ENCODE measurements around the gene PLCG1. TPM values are rescaled to one million over a fixed set of nuclear protein-coding genes. Genes with fewer than 3 reads are reported as not detected.

Gene PLCG1
- polyA plus RNA-seq, 1 donor (not counting 4 experiments of a cell fraction or from before 2014, with no cell fraction given), result 41.5 TPM

- peaks cover 27 to 54% of the 10 kb centered on the region in 2 experiments for H3K36me3 ChIP-seq (ENCODE audit: control insufficient read depth in 2 of 2, extremely low read depth in 1 of 2, insufficient read depth in 2 of 2, low read length in 2 of 2)
- no peaks in the 10 kb centered on the region for H3K4me1 ChIP-seq (ENCODE audit: control insufficient read depth, extremely low read depth, insufficient read depth, low read length)
- DNase-seq (ENCODE audit: low read depth, low spot score), result no peak
- dilution Hi-C loops (cut with MboI; ENCODE audit: extremely low pct_ligation_motif_present, low sequenced_read_pairs), result no loop called here
- no peaks in the 10 kb centered on the region for H3K9me3 ChIP-seq (ENCODE audit: control insufficient read depth, low read depth, low read length)
- FAIRE-seq, result no peak
- no peak overlapping the region for H2AFZ ChIP-seq (ENCODE audit: control insufficient read depth, low read length)
- H4K20me1 ChIP-seq (ENCODE audit: control insufficient read depth, extremely low read depth, insufficient read depth, low read length), result peaks cover 2% of the 10 kb centered on the region
- H3K27ac ChIP-seq (ENCODE audit: control insufficient read depth, insufficient read depth, low read length), result no peak overlapping the region
- H3K27me3 ChIP-seq (ENCODE audit: control insufficient read depth, extremely low read depth, insufficient read depth, low read length), result no peaks in the 10 kb centered on the region
- no peak overlapping the region for H3K4me2 ChIP-seq (ENCODE audit: control insufficient read depth, extremely low read depth, insufficient read depth, low read depth, low read length)
- TF ChIP-seq CTCF (optimal IDR thresholded peaks at IDR 0.05 in 1 of 3, IDR thresholded peaks at IDR 0.05 in 1 of 3, conservative IDR thresholded peaks at IDR 0.05 in 1 of 3; ENCODE audit: extremely low read depth in 1 of 3, insufficient read depth in 2 of 3, low read length in 3 of 3), result no peak
- no peak for TF ChIP-seq EZH2 (IDR thresholded peaks at IDR 0.05; ENCODE audit: low read length)
- H3K9me1 ChIP-seq (ENCODE audit: control insufficient read depth, extremely low read depth, insufficient read depth, low read length), result no peaks in the 10 kb centered on the region
- H3K9ac ChIP-seq (ENCODE audit: control insufficient read depth, extremely low read depth, insufficient read depth, low read length), result no peak overlapping the region
- no peak overlapping the region for H3K4me3 ChIP-seq (ENCODE audit: control insufficient read depth in 2 of 3, extremely low read depth in 1 of 3, insufficient read depth in 2 of 3, low read depth in 1 of 3, low read length in 3 of 3)
- H3K79me2 ChIP-seq (ENCODE audit: control insufficient read depth, insufficient read depth, low read length), result no peaks in the 10 kb centered on the region
These were observed 38.6 kb upstream of the PLCG1 start for GRCh38 chr20:41098703-41099250.

GRCh38 chr20:41100001-41100480, 37.3 kb upstream of the PLCG1 start:
- DNase-seq (ENCODE audit: low read depth, low spot score), result no peak
- H3K27ac ChIP-seq (ENCODE audit: control insufficient read depth, insufficient read depth, low read length), result no peak overlapping the region
- no peaks in the 10 kb centered on the region for H3K9me3 ChIP-seq (ENCODE audit: control insufficient read depth, low read depth, low read length)
- no peak overlapping the region for H3K9ac ChIP-seq (ENCODE audit: control insufficient read depth, extremely low read depth, insufficient read depth, low read length)
- FAIRE-seq, result no peak
- peaks cover 2% of the 10 kb centered on the region for H4K20me1 ChIP-seq (ENCODE audit: control insufficient read depth, extremely low read depth, insufficient read depth, low read length)
- no peaks in the 10 kb centered on the region for H3K9me1 ChIP-seq (ENCODE audit: control insufficient read depth, extremely low read depth, insufficient read depth, low read length)
- no peak overlapping the region for H3K4me2 ChIP-seq (ENCODE audit: control insufficient read depth, extremely low read depth, insufficient read depth, low read depth, low read length)
- H3K4me3 ChIP-seq (ENCODE audit: control insufficient read depth in 2 of 3, extremely low read depth in 1 of 3, insufficient read depth in 2 of 3, low read depth in 1 of 3, low read length in 3 of 3), result no peak overlapping the region
- no peaks in the 10 kb centered on the region for H3K27me3 ChIP-seq (ENCODE audit: control insufficient read depth, extremely low read depth, insufficient read depth, low read length)
- peaks cover 22 to 52% of the 10 kb centered on the region in 2 experiments for H3K36me3 ChIP-seq (ENCODE audit: control insufficient read depth in 2 of 2, extremely low read depth in 1 of 2, insufficient read depth in 2 of 2, low read length in 2 of 2)
- TF ChIP-seq EZH2 (IDR thresholded peaks at IDR 0.05; ENCODE audit: low read length) (no peak), CTCF (optimal IDR thresholded peaks at IDR 0.05 in 1 of 3, IDR thresholded peaks at IDR 0.05 in 1 of 3, conservative IDR thresholded peaks at IDR 0.05 in 1 of 3; ENCODE audit: extremely low read depth in 1 of 3, insufficient read depth in 2 of 3, low read length in 3 of 3) (no peak)
- no peaks in the 10 kb centered on the region for H3K79me2 ChIP-seq (ENCODE audit: control insufficient read depth, insufficient read depth, low read length)
- no peak overlapping the region for H2AFZ ChIP-seq (ENCODE audit: control insufficient read depth, low read length)
- dilution Hi-C loops (cut with MboI; ENCODE audit: extremely low pct_ligation_motif_present, low sequenced_read_pairs), result no loop called here
- no peaks in the 10 kb centered on the region for H3K4me1 ChIP-seq (ENCODE audit: control insufficient read depth, extremely low read depth, insufficient read depth, low read length)
